Esophagus squamous epithelium (tissue), 5 donors: ENCODE data around the gene LRP2. TPM values are rescaled to one million over a fixed set of nuclear protein-coding genes. Genes with fewer than 3 reads are reported as not detected.

ENCODE experiments used
- DNase-seq: peaks from one replicate; lab custom pipeline; 2025; lab: John Stamatoyannopoulos, UW
- H3K27ac ChIP-seq, 4 donors: fragments of 200-600 bp; sonication (generic); one replicate each; pipeline ENCODE4 v1.5.1; 2016 to 2019; ENCODE audit warnings: mild to moderate bottlenecking in 1 of 4
- H3K27me3 ChIP-seq, 4 donors: fragments of 200-600 bp; sonication (generic); 1 replicate in 3 of 4; 2 replicates in 1 of 4; pipeline versions ENCODE4 v1.5.1 to v1.6.0; 2017 to 2021; ENCODE audit warnings: antibody characterized with exemption in 1 of 4
- H3K36me3 ChIP-seq, 3 donors: fragments of 200-600 bp; sonication (generic); one replicate each; pipeline ENCODE4 v1.5.1; 2016 to 2019
- H3K4me1 ChIP-seq, 3 donors: fragments of 200-600 bp; sonication (generic); one replicate each; pipeline ENCODE4 v1.5.1; 2017 to 2019
- H3K4me3 ChIP-seq, 4 donors: fragments of 200-600 bp; sonication (generic); 1 replicate in 3 of 4; 2 replicates in 1 of 4; pipeline ENCODE4 v1.5.1; 2016 to 2019; ENCODE audit warnings: mild to moderate bottlenecking in 2 of 4, moderate library complexity in 1 of 4
- H3K9me3 ChIP-seq, 3 donors: fragments of 200-600 bp; sonication (generic); one replicate each; pipeline ENCODE4 v1.5.1; 2016 to 2019
- POLR2A ChIP-seq, 4 donors: fragments of 450-650 bp; IDR thresholded peaks; one replicate each; pipeline ENCODE4 v1.6.1; 2017; ENCODE audit warnings: antibody characterized with exemption in 4 of 4, mild to moderate bottlenecking in 4 of 4, moderate library complexity in 3 of 4
- WGBS, 2 donors: methylation state at CpG; one replicate each; pipeline ENCODE4 v1.1.5; 2018; 5-methylcytosine and 5-hydroxymethylcytosine counted together
- intact Hi-C: fragments of 100-400 bp; cut with DNase I; formaldehyde crosslinking; loops from one replicate; pipeline ENCODE4 v1.15.0; 2022
- total RNA-seq, 4 donors: library from RNA; depleted of rRNA; stranded (reverse); fragments of >200 nt; gene quantifications; one replicate each; pipeline ENCODE4 v1.1.0, GENCODE V29; 2016
- TF ChIP-seq, protein P1 (sequence below), 6 experiments: fragments of 450-650 bp in 4 of 6; fragments of 200-600 bp in 2 of 6; sonication (generic) in 2 of 6; IDR thresholded peaks; one replicate each; pipeline ENCODE4 v1.5.1; 2016 to 2019; ENCODE audit warnings: antibody characterized with exemption in 6 of 6, mild to moderate bottlenecking in 4 of 6, moderate library complexity in 4 of 6
- donor health status: DM: yes; HTN: yes; CAD: no.

Gene LRP2
- total RNA-seq, 4 donors from 2014 or later = under 0.01 to 0.04 TPM; not detected in 2

DNA sequence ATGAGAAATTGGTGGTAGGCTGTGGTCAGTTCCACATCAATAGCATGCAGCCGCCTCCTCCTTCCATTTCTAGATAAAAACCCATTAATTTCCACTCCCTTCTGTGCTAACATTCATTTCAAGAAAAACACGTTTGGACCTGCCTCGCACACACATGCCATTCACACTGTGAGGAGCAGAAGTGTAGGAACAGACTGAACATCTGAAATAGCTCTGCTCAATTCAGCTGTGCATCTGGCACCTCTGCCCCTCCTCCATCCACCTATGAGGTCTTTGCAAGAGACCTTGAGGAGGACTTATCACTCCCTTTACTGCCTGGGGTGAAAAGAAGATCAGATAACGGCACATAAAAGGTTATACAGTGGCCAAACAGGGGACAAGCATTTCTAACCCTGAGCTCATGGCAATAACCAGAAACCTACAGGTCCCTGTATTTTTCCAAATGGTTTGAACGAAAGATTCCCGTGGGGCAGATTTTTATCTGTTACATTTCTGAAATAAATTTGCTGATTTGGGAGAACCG is 30.8 kb upstream of the LRP2 start:
- no peak overlapping the region for H3K4me3 ChIP-seq
- 27 to 36% methylated on average over 7 of the region's 7 CpGs for WGBS, 2 donors
- no peaks in the 10 kb centered on the region for H3K36me3 ChIP-seq
- no peaks in the 10 kb centered on the region for H3K4me1 ChIP-seq
- peaks cover 0 to 7% (median 0%) of the 10 kb centered on the region in 4 donors for H3K27me3 ChIP-seq
- H3K27ac ChIP-seq = no peak overlapping the region
- DNase-seq = no peak
- H3K9me3 ChIP-seq = no peaks in the 10 kb centered on the region
- intact Hi-C loops = no loop called here
- no peak for TF ChIP-seq POLR2A (IDR thresholded peaks at IDR 0.05)
- TF ChIP-seq, protein P1, sequence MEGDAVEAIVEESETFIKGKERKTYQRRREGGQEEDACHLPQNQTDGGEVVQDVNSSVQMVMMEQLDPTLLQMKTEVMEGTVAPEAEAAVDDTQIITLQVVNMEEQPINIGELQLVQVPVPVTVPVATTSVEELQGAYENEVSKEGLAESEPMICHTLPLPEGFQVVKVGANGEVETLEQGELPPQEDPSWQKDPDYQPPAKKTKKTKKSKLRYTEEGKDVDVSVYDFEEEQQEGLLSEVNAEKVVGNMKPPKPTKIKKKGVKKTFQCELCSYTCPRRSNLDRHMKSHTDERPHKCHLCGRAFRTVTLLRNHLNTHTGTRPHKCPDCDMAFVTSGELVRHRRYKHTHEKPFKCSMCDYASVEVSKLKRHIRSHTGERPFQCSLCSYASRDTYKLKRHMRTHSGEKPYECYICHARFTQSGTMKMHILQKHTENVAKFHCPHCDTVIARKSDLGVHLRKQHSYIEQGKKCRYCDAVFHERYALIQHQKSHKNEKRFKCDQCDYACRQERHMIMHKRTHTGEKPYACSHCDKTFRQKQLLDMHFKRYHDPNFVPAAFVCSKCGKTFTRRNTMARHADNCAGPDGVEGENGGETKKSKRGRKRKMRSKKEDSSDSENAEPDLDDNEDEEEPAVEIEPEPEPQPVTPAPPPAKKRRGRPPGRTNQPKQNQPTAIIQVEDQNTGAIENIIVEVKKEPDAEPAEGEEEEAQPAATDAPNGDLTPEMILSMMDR (IDR thresholded peaks at IDR 0.05) = no peak

DNA sequence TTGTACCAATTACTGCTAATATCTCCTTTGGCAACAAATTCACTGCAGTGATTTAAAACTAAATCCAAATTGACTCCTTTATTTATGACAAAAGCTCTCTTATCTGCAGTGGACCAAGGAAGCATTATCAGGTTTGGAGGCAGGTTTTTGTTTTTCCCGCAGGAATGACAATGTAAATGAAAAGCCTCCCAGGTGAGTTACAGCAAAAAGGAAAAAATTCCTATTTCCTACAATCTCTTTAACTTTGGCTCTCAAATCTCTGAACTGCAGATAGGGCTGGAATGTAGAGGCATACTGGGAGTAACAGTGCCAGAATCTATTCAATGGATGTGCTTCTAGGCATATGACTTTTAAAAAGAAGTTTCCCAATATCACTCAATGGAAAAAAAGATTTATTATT is 28.9 kb upstream of the LRP2 start:
- no peak overlapping the region for H3K27ac ChIP-seq
- no peak for DNase-seq
- intact Hi-C loops = no loop called here
- H3K9me3 ChIP-seq = no peaks in the 10 kb centered on the region
- H3K36me3 ChIP-seq = no peaks in the 10 kb centered on the region
- H3K27me3 ChIP-seq = peaks cover 0 to 7% (median 0%) of the 10 kb centered on the region in 4 donors
- WGBS, 2 donors = 50 to 56% methylated on average over 1 of the region's 1 CpG
- no peak for TF ChIP-seq POLR2A (IDR thresholded peaks at IDR 0.05)
- TF ChIP-seq, protein P1 (IDR thresholded peaks at IDR 0.05) = no peak
- no peak overlapping the region for H3K4me3 ChIP-seq
- H3K4me1 ChIP-seq = no peaks in the 10 kb centered on the region

DNA sequence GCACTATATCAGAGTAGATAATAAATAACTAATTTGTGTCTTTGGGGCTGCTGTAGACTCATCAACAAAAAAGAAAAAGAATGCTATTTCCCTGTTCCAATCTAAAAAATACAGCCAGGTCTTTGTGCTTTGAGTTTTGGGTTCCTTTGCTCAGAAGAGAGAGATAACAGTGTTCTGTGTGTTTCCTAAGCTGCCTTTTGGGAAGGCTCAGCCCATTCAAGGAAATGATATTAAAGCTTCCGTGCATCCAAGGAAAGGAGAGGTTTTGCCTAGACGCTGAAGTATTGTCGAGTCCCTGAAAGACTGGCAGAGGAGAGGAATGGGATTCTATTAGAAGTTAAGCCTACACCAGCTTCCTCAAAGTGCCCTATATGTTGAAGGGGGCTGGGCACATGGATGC is 25.8 kb upstream of the LRP2 start:
- WGBS, 2 donors = 50 to 70% methylated on average over 3 of the region's 3 CpGs
- no peaks in the 10 kb centered on the region for H3K36me3 ChIP-seq
- H3K4me3 ChIP-seq = no peak overlapping the region

DNA sequence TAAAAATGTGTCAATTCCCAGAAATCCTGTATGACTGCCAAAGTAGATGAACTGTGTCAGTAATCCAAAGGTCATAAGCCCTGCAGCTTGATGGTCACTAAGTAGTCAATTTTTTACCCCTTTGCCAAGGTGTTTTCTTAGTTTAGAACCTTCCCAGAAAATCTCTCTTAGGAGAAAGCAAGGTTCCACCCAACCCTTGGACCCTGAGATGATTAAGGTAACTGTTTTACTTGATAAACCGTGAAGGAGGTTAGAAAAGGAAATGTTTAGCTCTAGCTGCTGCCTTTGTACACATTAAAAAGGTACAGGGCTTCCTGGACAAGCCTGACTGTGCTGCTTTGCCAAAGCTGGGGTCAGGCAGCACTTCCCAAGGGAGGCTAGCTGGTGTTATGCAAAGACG is 24.4 kb upstream of the LRP2 start:
- 45 to 50% methylated on average over 1 to 2 of the region's 2 CpGs for WGBS, 2 donors
- intact Hi-C loops = no loop called here

More for the DNA sequence above, 25.8 kb upstream of the LRP2 start:
- Histone ChIP-seq H3K27ac (no peak overlapping the region), H3K4me1 (no peaks in the 10 kb centered on the region), H3K27me3 (peaks cover 0 to 7% (median 0%) of the 10 kb centered on the region in 4 donors), H3K9me3 (no peaks in the 10 kb centered on the region)
- TF ChIP-seq POLR2A (IDR thresholded peaks at IDR 0.05) = no peak
- TF ChIP-seq, protein P1 (IDR thresholded peaks at IDR 0.05) = no peak
- intact Hi-C loops = no loop called here
- DNase-seq = no peak

DNA sequence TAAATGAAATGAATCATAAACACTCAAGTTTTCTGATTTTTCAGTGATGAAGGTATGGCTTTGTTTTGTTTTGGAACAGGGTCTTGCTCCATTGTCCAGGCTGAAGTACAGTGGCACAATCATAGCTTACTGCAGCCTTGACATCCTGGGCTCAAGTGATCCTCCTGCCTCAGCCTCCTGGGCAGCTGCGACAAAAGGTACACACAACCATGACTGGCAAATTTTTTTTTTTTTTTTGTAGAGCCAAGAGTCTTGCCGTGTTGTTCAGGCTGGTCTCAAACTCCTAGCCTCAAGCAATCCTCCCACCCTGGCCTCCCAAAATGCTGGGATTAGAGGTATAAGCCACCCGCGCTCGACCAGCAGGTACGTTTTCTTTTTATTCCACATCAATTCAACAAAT is 22.5 kb upstream of the LRP2 start:
- TF ChIP-seq POLR2A (IDR thresholded peaks at IDR 0.05) = no peak
- TF ChIP-seq, protein P1 (IDR thresholded peaks at IDR 0.05) = no peak
- Histone ChIP-seq H3K27ac (no peak overlapping the region), H3K4me1 (no peaks in the 10 kb centered on the region), H3K9me3 (no peaks in the 10 kb centered on the region), H3K27me3 (peaks cover 0 to 6% (median 0%) of the 10 kb centered on the region in 4 donors), H3K4me3 (no peak overlapping the region), H3K36me3 (no peaks in the 10 kb centered on the region)
- DNase-seq = no peak
- 88% methylated on average over 6 of the region's 6 CpGs for WGBS, 2 donors
- intact Hi-C loops = no loop called here

More for the DNA sequence above, 24.4 kb upstream of the LRP2 start:
- Histone ChIP-seq H3K4me3 (no peak overlapping the region), H3K36me3 (no peaks in the 10 kb centered on the region), H3K27ac (no peak overlapping the region), H3K27me3 (peaks cover 0 to 7% (median 0%) of the 10 kb centered on the region in 4 donors), H3K4me1 (no peaks in the 10 kb centered on the region), H3K9me3 (no peaks in the 10 kb centered on the region)
- TF ChIP-seq, protein P1 (IDR thresholded peaks at IDR 0.05) = no peak
- TF ChIP-seq POLR2A (IDR thresholded peaks at IDR 0.05) = no peak
- DNase-seq = no peak
